ENCODE data around the gene INSYN1. TPM values are rescaled to one million over a fixed set of nuclear protein-coding genes. Genes with fewer than 3 reads are reported as not detected.

INSYN1 gene
- total and polyA plus RNA-seq, 2 donors (not counting 3 experiments of a cell fraction or from before 2014, with no cell fraction given): 0.18 to 0.58 TPM

DNA sequence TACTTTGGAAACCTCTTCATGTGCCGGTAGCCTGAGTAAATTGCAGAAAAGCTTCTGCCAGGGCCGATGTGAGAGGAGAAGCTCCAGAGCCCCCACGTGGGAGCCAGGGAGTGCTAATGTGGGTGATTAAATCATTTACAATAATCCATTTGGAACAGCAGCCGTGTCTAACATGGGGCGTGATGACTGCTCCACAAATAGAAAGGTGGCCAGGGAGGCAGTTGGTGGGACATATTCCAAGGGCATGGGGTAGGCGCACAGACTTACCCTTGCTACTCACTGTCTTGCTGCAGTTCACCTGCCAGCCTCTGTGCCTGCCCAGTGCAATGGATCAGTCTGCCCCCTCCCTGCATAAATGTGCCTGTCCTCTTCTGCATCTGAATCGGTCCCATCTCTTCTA lies 39.3 kb upstream of the INSYN1 start:
- Histone ChIP-seq H3K9me3 (replicated peaks; ENCODE audit: control insufficient read depth, insufficient read depth, low read length) (no peaks in the 10 kb centered on the region), H3K4me3 (replicated peaks in 1 of 3; ENCODE audit: insufficient read depth in 1 of 3, low read depth in 1 of 3, low read length in 3 of 3) (no peak overlapping the region), H2AFZ (ENCODE audit: low read depth, low read length) (no peak overlapping the region), H3K4me2 (ENCODE audit: insufficient read depth, low read length) (no peak overlapping the region), H3K27ac (ENCODE audit: insufficient read depth, low read depth, low read length) (no peak overlapping the region), H3K9ac (replicated peaks; ENCODE audit: extremely low read depth, insufficient read depth, low read length) (no peak overlapping the region), H3K79me2 (ENCODE audit: control insufficient read depth, insufficient read depth, low read length) (no peaks in the 10 kb centered on the region), H4K20me1 (replicated peaks; ENCODE audit: control insufficient read depth, extremely low read depth, insufficient read depth, low read length) (no peaks in the 10 kb centered on the region), H3K9me1 (replicated peaks; ENCODE audit: control insufficient read depth, extremely low read depth, insufficient read depth, low read length) (no peaks in the 10 kb centered on the region), H3K4me1 (ENCODE audit: control insufficient read depth, extremely low read depth, insufficient read depth, low read length) (no peaks in the 10 kb centered on the region), H3K36me3 (ENCODE audit: control insufficient read depth in 2 of 2, extremely low read depth in 1 of 2, insufficient read depth in 2 of 2, low read length in 2 of 2) (no peaks in the 10 kb centered on the region), H3K27me3 (ENCODE audit: control insufficient read depth in 2 of 2, insufficient read depth in 2 of 2, low read length in 2 of 2) (no peaks in the 10 kb centered on the region)
- ChIA-PET POLR2A (no interaction called here), CTCF (no interaction called here)
- BruUV-seq (replicated peaks): no TSS peak
- dilution Hi-C loops (cut with MboI; ENCODE audit: extremely low pct_ligation_motif_present, low sequenced_read_pairs): no loop called here
- intact Hi-C loops (cut with micrococcal nuclease): no loop called here
- no peak for DNase-seq (ENCODE audit: low read depth, low spot score)
- no peak for FAIRE-seq
- no peak for TF ChIP-seq POLR2AphosphoS5 (IDR thresholded peaks at IDR 0.05; ENCODE audit: insufficient read depth, low read depth, low read length)
- no peak for TF ChIP-seq FOS (IDR thresholded peaks at IDR 0.05; ENCODE audit: borderline replicate concordance, insufficient read depth, low read length)
- TF ChIP-seq, protein P1, sequence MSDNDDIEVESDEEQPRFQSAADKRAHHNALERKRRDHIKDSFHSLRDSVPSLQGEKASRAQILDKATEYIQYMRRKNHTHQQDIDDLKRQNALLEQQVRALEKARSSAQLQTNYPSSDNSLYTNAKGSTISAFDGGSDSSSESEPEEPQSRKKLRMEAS (IDR thresholded peaks at IDR 0.05; ENCODE audit: insufficient read depth, insufficient read length): no peak
- no peak for TF ChIP-seq MYC (IDR thresholded peaks at IDR 0.05; ENCODE audit: low read depth, low read length)
- TF ChIP-seq POLR2A (IDR thresholded peaks at IDR 0.05; ENCODE audit: low read depth, low read length): no peak
- TF ChIP-seq, protein P2, sequence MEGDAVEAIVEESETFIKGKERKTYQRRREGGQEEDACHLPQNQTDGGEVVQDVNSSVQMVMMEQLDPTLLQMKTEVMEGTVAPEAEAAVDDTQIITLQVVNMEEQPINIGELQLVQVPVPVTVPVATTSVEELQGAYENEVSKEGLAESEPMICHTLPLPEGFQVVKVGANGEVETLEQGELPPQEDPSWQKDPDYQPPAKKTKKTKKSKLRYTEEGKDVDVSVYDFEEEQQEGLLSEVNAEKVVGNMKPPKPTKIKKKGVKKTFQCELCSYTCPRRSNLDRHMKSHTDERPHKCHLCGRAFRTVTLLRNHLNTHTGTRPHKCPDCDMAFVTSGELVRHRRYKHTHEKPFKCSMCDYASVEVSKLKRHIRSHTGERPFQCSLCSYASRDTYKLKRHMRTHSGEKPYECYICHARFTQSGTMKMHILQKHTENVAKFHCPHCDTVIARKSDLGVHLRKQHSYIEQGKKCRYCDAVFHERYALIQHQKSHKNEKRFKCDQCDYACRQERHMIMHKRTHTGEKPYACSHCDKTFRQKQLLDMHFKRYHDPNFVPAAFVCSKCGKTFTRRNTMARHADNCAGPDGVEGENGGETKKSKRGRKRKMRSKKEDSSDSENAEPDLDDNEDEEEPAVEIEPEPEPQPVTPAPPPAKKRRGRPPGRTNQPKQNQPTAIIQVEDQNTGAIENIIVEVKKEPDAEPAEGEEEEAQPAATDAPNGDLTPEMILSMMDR (IDR thresholded peaks at IDR 0.05; ENCODE audit: extremely low read depth in 1 of 2, insufficient read depth in 1 of 2, low read depth in 1 of 2, low read length in 2 of 2): no peak
- TF ChIP-seq EZH2 (IDR thresholded peaks at IDR 0.05; ENCODE audit: borderline replicate concordance, low read depth, low read length, severe bottlenecking): no peak
- TF ChIP-seq JUN (IDR thresholded peaks at IDR 0.05; ENCODE audit: borderline replicate concordance, insufficient read depth, insufficient read length, low read depth): no peak

All from endothelial cell of umbilical vein (primary cell).